GM19239 (cell line): ENCODE results near the gene SOX10.

Experiments used
- DNase-seq: peaks from one replicate; pipeline ENCODE4 v3.0.0; 2011; ENCODE audit warnings: low spot score; ENCODE audit not compliant: insufficient read length
- FAIRE-seq: peaks from 2 replicates; lab custom pipeline; 2011; peaks lifted over from hg19 to GRCh38; lab: Jason Lieb, UNC

SOX10 gene

GRCh38 chr22:37983860-37984791 lies at the start of gene SOX10:
Gene SOX10, minus strand, starts transcription at chr22:37984555. Its CDS starts 771 bp downstream, at chr22:37983784.
- no peak for DNase-seq
- FAIRE-seq: no peak

GRCh38 chr22:38033522-38034277 lies 49.3 kb upstream of the SOX10 start:
- FAIRE-seq: no peak
- DNase-seq: no peak

DNA sequence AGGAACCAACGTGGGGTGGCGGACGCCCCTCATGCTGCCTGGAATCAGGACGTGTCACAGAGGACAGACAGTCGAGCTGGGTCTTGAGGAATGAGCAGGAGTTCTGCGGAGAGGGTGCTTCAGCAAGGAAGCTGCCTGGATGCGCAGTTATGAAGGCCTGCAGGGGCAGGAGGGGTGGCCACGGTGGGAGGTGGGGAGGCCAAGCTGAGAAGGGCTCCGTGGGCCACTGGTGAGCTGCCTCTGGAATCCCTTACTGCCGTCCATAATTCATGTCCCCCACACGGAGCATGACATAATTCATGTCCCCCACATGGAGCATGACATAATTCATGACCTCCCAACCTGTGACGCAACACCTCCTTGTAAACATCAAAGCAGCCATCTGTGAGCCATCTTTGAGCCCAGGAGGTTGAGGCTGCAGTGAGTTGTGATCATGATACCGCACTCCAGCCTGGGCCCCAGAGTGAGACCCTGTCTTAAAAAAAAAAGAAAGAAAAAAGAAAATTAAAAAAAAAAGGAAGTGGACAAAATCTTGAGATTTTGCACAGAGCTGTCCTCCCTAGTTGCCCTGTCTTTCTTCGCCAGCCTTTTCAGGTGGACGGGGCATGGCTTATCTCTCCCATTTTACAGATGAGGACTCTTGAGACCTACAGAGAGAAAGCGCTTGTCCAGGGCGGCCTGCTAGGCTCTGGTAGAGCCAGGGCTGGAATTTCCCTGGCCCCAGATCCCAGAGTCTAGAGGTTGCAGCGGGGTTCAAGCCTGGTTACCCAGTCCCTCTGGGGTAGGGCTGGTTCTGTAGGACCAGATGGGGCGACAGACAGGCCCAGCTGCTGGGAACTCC lies 48.5 kb upstream of the SOX10 start:
- DNase-seq (no peak), FAIRE-seq (no peak)

DNA sequence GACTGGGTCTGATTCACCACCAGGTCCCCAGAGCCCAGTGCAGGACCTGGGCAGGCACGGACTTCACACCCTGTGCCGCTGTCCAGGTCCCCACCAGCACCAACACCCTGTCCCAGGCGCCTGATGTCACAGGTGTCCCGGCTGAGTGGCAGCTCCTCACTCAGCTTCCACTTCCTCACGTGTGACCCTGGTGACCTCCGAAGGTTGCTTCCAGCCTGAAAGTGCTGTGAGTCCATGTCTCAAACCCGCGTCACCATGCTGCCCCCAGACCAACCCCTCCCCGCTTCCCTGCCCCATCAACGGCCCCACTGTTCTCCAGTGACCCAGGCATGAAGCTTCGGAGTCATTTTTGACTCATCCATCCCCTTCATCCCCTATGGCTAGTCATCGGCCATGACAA lies 47.1 kb upstream of the SOX10 start:
- FAIRE-seq (no peak), DNase-seq (no peak)

DNA sequence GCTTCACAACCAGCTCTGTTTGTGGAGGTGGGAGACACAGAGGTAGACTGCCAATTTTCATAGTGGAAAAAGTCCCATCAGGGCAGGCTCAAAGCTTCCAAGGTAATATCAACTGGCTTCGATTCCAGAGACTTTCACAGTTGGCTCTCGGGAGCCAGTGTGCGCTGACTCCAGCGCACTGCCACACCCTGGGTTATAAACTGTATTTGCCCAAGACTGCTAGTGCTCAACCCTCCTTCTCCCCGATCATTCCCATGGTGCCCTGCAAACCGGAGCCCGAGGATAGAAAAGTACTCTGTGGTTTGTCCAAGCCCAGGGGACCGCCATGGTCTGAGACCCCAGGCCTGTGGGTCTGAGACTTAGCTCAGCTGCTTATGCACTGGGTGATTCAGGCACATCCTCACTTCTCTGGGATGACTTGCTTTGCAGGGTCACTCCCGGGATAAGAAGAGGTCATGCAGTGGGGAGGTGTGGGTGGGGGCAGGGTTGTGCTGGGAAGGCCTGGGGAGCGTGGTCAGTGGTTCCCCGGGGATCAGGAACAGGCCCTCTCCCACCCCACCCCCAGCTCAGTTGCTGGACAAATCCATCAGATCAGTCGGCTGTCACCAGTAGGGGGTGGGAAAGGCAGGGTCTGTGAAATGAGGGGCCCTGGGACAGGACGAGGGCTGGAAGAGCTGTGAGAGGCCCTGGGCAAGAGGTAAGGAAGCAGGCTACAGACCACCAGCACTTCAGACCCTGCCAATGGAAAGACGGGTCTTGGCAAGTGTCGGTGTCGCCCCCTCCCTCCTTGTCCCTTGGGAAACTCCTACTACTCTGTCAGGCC lies 46.2 kb upstream of the SOX10 start:
- FAIRE-seq: no peak
- no peak for DNase-seq

DNA sequence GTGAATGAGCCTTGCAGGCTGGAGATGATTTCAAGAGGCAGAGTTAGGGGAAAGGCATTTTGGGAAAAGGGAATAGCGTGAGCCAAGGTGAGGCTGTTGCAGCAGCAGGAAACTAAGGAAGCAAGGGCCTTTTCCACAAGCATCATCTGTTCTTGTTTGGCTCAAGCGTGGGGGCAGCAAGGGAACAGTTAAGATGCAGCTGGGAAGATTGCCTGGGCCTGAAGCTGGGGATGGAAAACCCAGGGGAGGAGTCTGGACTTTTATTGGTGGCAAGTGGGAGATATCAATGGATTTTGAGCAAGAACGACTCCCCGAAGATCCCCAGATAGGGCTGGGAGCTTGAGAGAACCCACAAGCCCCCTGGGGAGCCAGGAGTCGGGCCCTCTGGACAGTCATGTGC lies 45.5 kb upstream of the SOX10 start:
- DNase-seq: no peak
- no peak for FAIRE-seq

DNA sequence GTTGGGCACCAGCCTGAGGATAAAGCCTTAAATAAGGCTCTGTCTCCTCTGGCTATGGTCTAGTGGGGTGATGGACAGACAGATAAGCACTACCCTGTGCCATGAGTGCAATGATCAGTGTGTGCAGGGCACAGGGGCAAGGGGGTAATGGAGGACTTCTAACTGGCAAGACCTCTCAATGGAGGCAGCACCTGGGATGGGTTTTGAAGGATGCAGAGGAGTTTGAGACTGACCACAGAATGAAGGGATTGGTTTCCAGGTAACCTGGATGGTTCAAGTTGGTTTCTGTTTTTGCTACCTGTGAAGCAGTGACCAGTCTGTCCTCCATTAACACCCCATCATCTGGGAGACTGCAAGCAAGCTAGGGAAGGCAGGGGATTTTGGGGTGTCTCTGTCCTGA lies 45.0 kb upstream of the SOX10 start:
- FAIRE-seq: no peak
- no peak for DNase-seq

- no peak for FAIRE-seq
- DNase-seq: no peak
Observed at GRCh38 chr22:38028344-38029130, 44.2 kb upstream of the SOX10 start.

GRCh38 chr22:38027487-38027886 lies 43.1 kb upstream of the SOX10 start:
- no peak for DNase-seq
- FAIRE-seq: no peak

DNA sequence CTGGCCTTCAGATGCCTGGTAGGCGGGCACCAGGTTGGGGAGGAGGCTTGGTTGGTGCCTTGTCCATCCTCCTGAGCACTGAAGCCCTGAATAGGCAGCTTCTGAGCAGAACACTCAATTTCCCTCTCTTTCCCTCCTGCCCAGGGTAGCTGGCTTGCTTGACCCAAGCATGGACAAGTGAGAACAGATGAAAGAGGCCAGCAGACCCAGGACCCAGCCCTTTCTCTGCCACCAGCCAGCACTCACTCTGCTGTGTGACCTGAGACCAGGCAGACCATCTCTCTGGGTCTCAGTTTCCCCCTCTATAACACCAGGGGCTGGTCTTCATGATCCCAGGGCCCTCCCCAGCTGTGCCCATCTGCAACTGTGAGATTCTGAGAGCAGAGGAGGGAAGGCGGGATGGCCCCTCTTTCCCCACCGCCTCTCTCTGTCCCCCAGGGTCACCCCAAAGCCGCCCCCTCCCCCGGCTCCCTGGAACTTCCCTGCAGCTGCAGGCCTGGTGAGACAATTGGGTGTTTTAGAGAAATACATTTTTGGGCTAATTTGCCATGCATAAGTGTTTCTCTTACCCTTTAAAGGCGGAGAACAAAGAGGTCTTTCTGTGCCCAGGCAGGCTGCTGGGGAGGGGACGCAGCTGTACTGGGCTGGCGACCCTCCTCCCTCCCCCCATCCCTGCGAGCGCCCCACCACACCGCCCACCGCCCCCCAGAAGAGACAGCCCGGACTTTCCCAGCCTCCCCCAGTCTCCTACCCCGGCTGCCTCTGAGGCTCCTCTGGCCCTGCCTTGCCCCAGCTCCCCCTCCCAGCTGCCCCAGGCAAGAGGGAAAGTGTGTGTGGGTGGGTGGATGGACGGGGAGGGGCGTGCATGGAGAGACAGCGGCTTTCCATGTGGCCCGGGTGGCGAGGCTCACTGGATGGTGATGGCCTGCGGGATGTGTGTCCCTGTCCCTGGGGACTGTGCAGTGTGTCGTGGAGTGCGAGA lies 42.1 kb upstream of the SOX10 start:
- FAIRE-seq: no peak
- no peak for DNase-seq

DNA sequence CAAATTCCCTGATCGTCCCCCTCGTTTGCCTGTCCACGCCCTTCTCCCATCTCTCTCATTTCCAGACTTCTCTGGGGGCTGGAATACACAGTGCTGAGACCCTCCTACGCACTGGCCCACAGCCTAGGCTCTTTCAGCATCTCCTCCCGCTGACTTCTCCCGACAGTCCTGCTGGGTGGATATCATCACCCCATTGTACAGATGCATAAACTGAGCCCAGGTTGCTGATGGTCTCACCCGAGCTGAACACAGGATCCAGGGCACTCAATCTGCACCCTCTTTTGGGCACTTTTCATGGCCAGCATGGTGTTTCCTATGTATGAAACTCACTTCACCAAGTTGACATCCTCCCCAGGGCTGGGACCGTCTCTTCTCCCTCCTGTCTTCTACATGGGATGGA lies 41.2 kb upstream of the SOX10 start:
- DNase-seq (no peak), FAIRE-seq (no peak)

DNA sequence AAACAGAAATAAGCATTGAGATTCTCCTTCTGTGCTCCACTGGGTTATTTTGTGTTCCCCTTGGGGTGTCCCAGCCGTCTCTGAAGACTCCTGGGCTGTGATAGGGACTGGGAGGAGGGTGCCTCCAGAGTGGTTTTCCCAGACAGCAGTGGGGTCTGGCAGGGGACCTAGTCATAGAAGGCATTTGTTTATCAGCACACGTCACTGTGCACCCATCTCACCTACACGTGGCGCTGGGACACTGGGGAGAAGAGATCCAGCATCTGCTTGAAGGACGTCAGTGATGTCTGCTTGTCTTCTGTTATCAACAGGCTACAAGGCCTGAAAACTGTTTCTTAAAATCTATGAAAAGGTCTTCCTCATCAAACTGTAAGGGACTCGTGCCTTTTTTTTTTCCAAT lies 38.7 kb upstream of the SOX10 start:
- FAIRE-seq (no peak), DNase-seq (no peak)

DNA sequence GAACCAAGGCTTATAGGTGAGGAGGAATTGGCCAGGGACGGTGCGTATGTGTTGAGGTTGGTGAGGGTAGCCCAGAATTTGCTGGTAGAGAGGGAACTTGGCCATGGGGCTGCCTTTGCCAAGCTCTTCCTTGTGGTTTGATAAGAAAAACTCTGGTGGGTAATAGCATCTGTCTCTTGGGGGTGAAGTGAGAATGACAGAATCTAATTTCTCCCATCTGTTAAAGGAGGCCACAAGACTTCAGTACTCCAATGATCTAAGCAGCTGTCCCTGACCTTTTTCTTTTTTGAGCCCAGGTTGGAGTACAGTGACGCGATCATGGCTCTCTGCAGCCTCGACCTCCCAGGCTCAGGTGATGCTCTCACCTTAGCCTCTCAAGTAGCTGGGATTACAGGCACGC lies 36.9 kb upstream of the SOX10 start:
- no peak for DNase-seq
- FAIRE-seq: no peak

- FAIRE-seq (no peak), DNase-seq (no peak)
Observed at GRCh38 chr22:38018938-38019827, 34.8 kb upstream of the SOX10 start.

DNA sequence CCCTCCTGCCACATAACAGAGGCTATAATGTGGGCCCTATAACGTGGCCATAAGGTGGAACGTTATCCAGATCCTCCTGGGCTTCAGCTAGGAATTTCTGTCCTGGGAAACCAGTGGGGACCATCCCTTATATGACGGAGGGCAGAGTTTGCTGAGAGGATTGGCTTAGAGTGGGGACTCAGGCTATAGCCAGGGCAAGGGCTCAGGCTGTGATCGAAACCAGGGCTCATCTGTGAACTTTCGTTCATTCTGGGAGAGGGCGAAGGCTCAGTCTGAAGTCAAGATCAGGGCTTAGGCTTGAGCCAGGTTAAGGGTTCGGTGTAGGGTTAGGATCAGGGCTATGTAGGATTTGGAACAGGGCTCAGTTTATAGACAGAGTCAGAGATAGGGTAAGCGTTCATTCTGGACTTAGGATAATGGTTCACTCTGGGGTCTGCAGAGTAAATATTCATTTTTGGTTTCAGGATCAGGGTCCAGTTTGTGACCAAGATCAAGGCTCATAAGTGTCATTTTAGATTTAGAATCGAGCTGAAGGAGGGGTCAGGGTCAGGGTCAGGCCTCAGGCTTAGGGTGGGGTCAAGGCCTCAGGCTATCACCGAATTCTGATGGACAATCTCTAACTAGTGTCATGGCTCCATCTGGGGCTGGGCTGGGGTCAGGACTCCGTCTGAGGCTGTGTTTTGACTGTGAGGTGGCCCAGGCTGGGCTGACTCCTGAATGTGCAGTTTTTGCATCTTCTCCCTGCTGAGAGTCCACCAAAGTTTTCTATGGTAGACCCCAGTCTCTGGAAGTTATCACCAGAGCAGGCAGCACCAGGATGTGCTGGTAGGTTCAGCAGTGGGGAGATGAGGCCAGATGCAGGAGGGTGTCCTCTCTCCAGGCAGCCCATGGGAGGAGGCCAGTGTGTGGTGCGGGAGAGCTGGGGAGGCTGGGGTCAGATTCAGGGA lies 33.9 kb upstream of the SOX10 start:
- no peak for DNase-seq

More for the DNA sequence above, 33.9 kb upstream of the SOX10 start:
- FAIRE-seq: no peak
